HG02588 (cell line): ENCODE results near the gene CISD3.

Experiments used
- ATAC-seq: cut with Tn5 transposase; IDR thresholded peaks from one replicate; pipeline ENCODE4 v1.9.1; 2021; ENCODE audit warnings: mild to moderate bottlenecking, moderate library complexity; ENCODE audit not compliant: unreplicated experiment

The CISD3 gene

GRCh38 chr17:38727736-38728135 is 2.4 kb upstream of the CISD3 start:
- ATAC-seq, result no peak

GRCh38 chr17:38728290-38728831 is 1.8 kb upstream of the CISD3 start:
- no peak for ATAC-seq

GRCh38 chr17:38729368-38729885 is 714 bp upstream of the CISD3 start:
- no peak for ATAC-seq

GRCh38 chr17:38730526-38731379 is 612 bp downstream of the CISD3 start:
- ATAC-seq, result no peak

- ATAC-seq, result no peak
Observed at GRCh38 chr17:38731526-38732294, 1.6 kb downstream of the CISD3 start.

GRCh38 chr17:38732376-38733281 is 2.5 kb downstream of the CISD3 start:
- no peak for ATAC-seq

- ATAC-seq, result no peak
Observed at GRCh38 chr17:38733282-38733981, 3.3 kb downstream of the CISD3 start.

- no peak for ATAC-seq
Observed at GRCh38 chr17:38733982-38734973, 4.1 kb downstream of the CISD3 start.

- ATAC-seq, result no peak
Observed at GRCh38 chr17:38735161-38735997, 5.2 kb downstream of the CISD3 start.

GRCh38 chr17:38738007-38738662 is 8.0 kb downstream of the CISD3 start:
- ATAC-seq, result no peak

- no peak for ATAC-seq
Observed at GRCh38 chr17:38738686-38739085, 8.5 kb downstream of the CISD3 start.

- ATAC-seq, result no peak
Observed at GRCh38 chr17:38739305-38739704, 9.2 kb downstream of the CISD3 start.

- ATAC-seq, result no peak
Observed at GRCh38 chr17:38740044-38740443, 9.9 kb downstream of the CISD3 start.

GRCh38 chr17:38740806-38741205 is 10.7 kb downstream of the CISD3 start:
- no peak for ATAC-seq

GRCh38 chr17:38741461-38741860 is 11.3 kb downstream of the CISD3 start:
- ATAC-seq, result no peak

GRCh38 chr17:38741921-38742410 is 11.8 kb downstream of the CISD3 start:
- ATAC-seq, result no peak
